B cell (primary cell): ENCODE data around the gene PPIL1. TPM values are rescaled to one million over a fixed set of nuclear protein-coding genes. Genes with fewer than 3 reads are reported as not detected.

Source experiments
- ATAC-seq: fragments of 200-7000 bp; cut with Tn5 transposase; one replicate; pipeline ENCODE4 v1.10.0; 2021; ENCODE audit warnings: low read depth, mild to moderate bottlenecking, moderate number of reproducible peaks, moderate library complexity
- CTCF ChIA-PET: fragments of 350-600 bp; sonication (Branson Sonifier 250); formaldehyde crosslinking; loops from one replicate; lab custom pipeline; 2021; ENCODE audit warnings: antibody characterized with exemption, inconsistent platforms; lab: Charles Lee
- POLR2A ChIA-PET: fragments of 350-600 bp; sonication (Branson Sonifier 250); formaldehyde crosslinking; loops from one replicate; lab custom pipeline; 2021; ENCODE audit warnings: antibody characterized with exemption; lab: Charles Lee
- DNase-seq: peaks from one replicate; pipeline ENCODE4 v3.0.0; 2013
- H2AFZ ChIP-seq: 2 replicates; pipeline ENCODE4 v1.6.1; 2012; ENCODE audit warnings: mild to moderate bottlenecking, low read depth, low read length; ENCODE audit not compliant: insufficient read depth, poor library complexity, severe bottlenecking
- H3K27ac ChIP-seq, 2 donors: 1 replicate in 1 of 2; 2 replicates in 1 of 2; pipeline ENCODE4 v1.5.1; 2012 to 2013; ENCODE audit warnings: low read length in 2 of 2, mild to moderate bottlenecking in 2 of 2, moderate library complexity in 1 of 2
- H3K27me3 ChIP-seq, 4 experiments: fragments of 200-600 bp in 1 of 4; sonication (generic) in 1 of 4; replicated peaks in 1 of 4; 1 replicate in 2 of 4; 2 replicates in 2 of 4; pipeline versions ENCODE4 v1.6.1 to v1.7.0; 2013 to 2016; ENCODE audit warnings: low read length in 3 of 4, mild to moderate bottlenecking in 2 of 4, mixed read lengths in 1 of 4, moderate library complexity in 1 of 4; ENCODE audit not compliant: insufficient read depth in 4 of 4, control insufficient read depth in 3 of 4; ENCODE audit errors: control extremely low read depth in 1 of 4
- H3K36me3 ChIP-seq, 2 experiments: replicated peaks in 1 of 2; 1 replicate in 1 of 2; 2 replicates in 1 of 2; pipeline versions ENCODE4 v1.6.1 to v1.7.1; 2013; ENCODE audit warnings: low read length in 1 of 2; ENCODE audit not compliant: insufficient read depth in 2 of 2, control insufficient read depth in 1 of 2; ENCODE audit errors: control extremely low read depth in 1 of 2, extremely low read depth in 1 of 2
- H3K4me1 ChIP-seq, 2 donors: fragments of 200-600 bp in 1 of 2; sonication (generic) in 1 of 2; 1 replicate in 1 of 2; 2 replicates in 1 of 2; pipeline versions ENCODE4 v1.5.1 to v1.6.1; 2013 to 2017; ENCODE audit warnings: low read length in 2 of 2; ENCODE audit not compliant: control insufficient read depth in 2 of 2, insufficient read depth in 2 of 2
- H3K4me2 ChIP-seq: replicated peaks from 2 replicates; pipeline ENCODE3; 2012; ENCODE audit warnings: mild to moderate bottlenecking, low read depth, low read length; ENCODE audit not compliant: poor library complexity, severe bottlenecking
- H3K4me3 ChIP-seq, 5 experiments: fragments of 200-600 bp in 1 of 5; sonication (generic) in 1 of 5; 1 replicate in 3 of 5; 2 replicates in 2 of 5; pipeline versions ENCODE4 v1.5.1 to v1.7.0; 2011 to 2016; ENCODE audit warnings: low read length in 4 of 5, mild to moderate bottlenecking in 4 of 5, low read depth in 2 of 5, control low read depth in 1 of 5, moderate library complexity in 1 of 5; ENCODE audit not compliant: insufficient read depth in 1 of 5; ENCODE audit errors: control extremely low read depth in 1 of 5, extremely low read depth in 1 of 5
- H3K79me2 ChIP-seq: fragments of 200-600 bp; sonication (generic); one replicate; pipeline ENCODE4 v1.6.0; 2016; ENCODE audit warnings: low read length; ENCODE audit not compliant: control insufficient read depth, insufficient read depth
- H3K9ac ChIP-seq: fragments of 200-600 bp; sonication (generic); 2 replicates; pipeline ENCODE4 v1.6.1; 2017; ENCODE audit warnings: mild to moderate bottlenecking, low read length, moderate library complexity
- H3K9me3 ChIP-seq, 3 donors: one replicate each; pipeline versions ENCODE4 v1.6.1 to v1.7.1; 2013; ENCODE audit warnings: low read length in 2 of 3; ENCODE audit not compliant: control insufficient read depth in 2 of 3, insufficient read depth in 1 of 3; ENCODE audit errors: control extremely low read depth in 1 of 3
- H4K20me1 ChIP-seq: 2 replicates; pipeline ENCODE4 v1.6.0; 2012; ENCODE audit warnings: mild to moderate bottlenecking, low read length; ENCODE audit not compliant: insufficient read depth, control insufficient read depth, poor library complexity, severe bottlenecking
- H3K27ac Mint-ChIP-seq: one replicate; pipeline ENCODE4 v1.8.0; 2021; ENCODE audit warnings: mixed read lengths
- H3K27me3 Mint-ChIP-seq: one replicate; pipeline ENCODE4 v1.8.0; 2021; ENCODE audit warnings: mixed read lengths
- H3K4me1 Mint-ChIP-seq: one replicate; pipeline ENCODE4 v1.8.0; 2021; ENCODE audit warnings: mixed read lengths
- H3K4me3 Mint-ChIP-seq: one replicate; pipeline ENCODE4 v1.8.0; 2021; ENCODE audit warnings: mixed read lengths
- H3K9me3 Mint-ChIP-seq: one replicate; pipeline ENCODE4 v1.8.0; 2022; ENCODE audit warnings: mixed read lengths; ENCODE audit not compliant: insufficient read depth
- EZH2 ChIP-seq: IDR thresholded peaks from 2 replicates; pipeline ENCODE4 v1.6.1; 2012; ENCODE audit warnings: borderline replicate concordance, low read depth, mild to moderate bottlenecking, moderate library complexity, low read length; ENCODE audit not compliant: insufficient read depth, poor library complexity, severe bottlenecking
- whole genome bisulfite sequencing: methylation state at CpG from one replicate; pipeline ENCODE4 v1.1.5; 2013; ENCODE audit warnings: missing lambda C conversion rate; ENCODE audit not compliant: insufficient coverage; 5-methylcytosine and 5-hydroxymethylcytosine counted together
- intact Hi-C: fragments of 100-400 bp; cut with micrococcal nuclease; formaldehyde crosslinking; loops from one replicate; pipeline ENCODE4 v1.10.0; 2022
- polyA plus RNA-seq: library from polyadenylated mRNA; depleted of rRNA; stranded (reverse); fragments of >200 nt; gene quantifications from 2 replicates; pipeline ENCODE4 v1.2.3, GENCODE V29; 2012
- total RNA-seq, 2 donors: library from RNA; stranded (reverse); fragments of 120-200 nt in 1 of 2; gene quantifications; 1 replicate in 1 of 2; 2 replicates in 1 of 2; pipeline versions ENCODE4 v1.2.3 to v1.2.4, GENCODE V29; 2013 to 2022
- TF ChIP-seq, protein P1 (sequence below): fragments of 200-600 bp; IDR thresholded peaks from one replicate; pipeline ENCODE4 v1.8.0; 2022; ENCODE audit warnings: antibody characterized with exemption, mild to moderate bottlenecking

The PPIL1 gene
- total and polyA plus RNA-seq, 2 donors (not counting 1 experiment from before 2014, with no cell fraction given), result 2.9 to 7.0 TPM

DNA sequence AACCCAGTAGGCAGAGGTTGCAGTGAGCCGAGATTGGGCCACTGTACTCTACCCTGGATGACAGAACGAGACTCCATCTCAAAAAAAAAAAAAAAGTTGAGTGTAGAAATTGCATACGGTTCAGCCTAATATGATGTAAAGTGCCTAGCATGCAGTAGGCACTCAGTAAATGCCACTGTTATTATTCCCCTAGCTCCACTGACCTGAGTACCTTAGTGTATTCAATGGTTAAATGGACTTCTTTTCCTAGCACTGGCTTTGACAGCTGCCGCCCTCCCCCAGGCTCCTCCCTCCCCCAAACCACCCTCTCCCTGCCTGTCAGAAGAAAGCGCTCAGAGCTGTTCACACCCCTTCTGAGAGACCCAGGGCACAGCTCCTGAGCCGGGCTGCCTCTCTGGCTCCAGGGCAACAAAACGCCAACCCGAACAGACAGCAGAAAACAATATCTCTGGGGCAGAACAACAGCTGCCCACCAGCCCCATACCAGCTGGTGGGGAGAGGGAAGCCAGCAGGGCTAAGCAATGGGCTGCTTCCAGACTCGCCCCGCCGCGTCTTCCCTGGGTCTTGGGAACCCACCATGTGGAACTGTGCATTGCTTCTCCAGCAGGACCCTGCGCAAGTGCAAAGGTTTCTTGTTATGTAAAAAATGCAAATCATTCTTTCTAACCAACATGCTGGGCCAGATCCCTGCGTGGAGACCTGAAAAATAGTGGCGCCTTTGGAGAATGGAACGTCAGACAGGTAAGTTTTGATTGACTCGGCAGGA, 39.8 kb downstream of the PPIL1 start:
- ATAC-seq (no peak), DNase-seq (no peak)
- TF ChIP-seq EZH2, result no peak
- TF ChIP-seq, protein P1, sequence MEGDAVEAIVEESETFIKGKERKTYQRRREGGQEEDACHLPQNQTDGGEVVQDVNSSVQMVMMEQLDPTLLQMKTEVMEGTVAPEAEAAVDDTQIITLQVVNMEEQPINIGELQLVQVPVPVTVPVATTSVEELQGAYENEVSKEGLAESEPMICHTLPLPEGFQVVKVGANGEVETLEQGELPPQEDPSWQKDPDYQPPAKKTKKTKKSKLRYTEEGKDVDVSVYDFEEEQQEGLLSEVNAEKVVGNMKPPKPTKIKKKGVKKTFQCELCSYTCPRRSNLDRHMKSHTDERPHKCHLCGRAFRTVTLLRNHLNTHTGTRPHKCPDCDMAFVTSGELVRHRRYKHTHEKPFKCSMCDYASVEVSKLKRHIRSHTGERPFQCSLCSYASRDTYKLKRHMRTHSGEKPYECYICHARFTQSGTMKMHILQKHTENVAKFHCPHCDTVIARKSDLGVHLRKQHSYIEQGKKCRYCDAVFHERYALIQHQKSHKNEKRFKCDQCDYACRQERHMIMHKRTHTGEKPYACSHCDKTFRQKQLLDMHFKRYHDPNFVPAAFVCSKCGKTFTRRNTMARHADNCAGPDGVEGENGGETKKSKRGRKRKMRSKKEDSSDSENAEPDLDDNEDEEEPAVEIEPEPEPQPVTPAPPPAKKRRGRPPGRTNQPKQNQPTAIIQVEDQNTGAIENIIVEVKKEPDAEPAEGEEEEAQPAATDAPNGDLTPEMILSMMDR, result no peak
- H3K4me1 ChIP-seq, result peaks cover 9 to 12% of the 10 kb centered on the region in 2 donors
- Mint-ChIP-seq H3K4me3 (no peak overlapping the region), H3K4me1 (peaks cover 5% of the 10 kb centered on the region), H3K27me3 (peaks cover 28% of the 10 kb centered on the region), H3K27ac (no peak overlapping the region), H3K9me3 (no peaks in the 10 kb centered on the region)
- no peaks in the 10 kb centered on the region for H3K36me3 ChIP-seq
- peaks cover 0 to 7% (median 0%) of the 10 kb centered on the region in 3 donors for H3K9me3 ChIP-seq
- no peak overlapping the region for H3K4me2 ChIP-seq
- CTCF ChIA-PET, result interaction anchor here (1.6 kb wide), 1 partner anchor 19 kb away, joined by 4 read pairs; no protein-coding TSS in a partner anchor
- 75% methylated on average over 11 of the region's 17 CpGs for WGBS
- H4K20me1 ChIP-seq, result no peaks in the 10 kb centered on the region
- H3K4me3 ChIP-seq, result no peak overlapping the region
- H3K9ac ChIP-seq, result no peak overlapping the region
- intact Hi-C loops, result no loop called here
- H3K79me2 ChIP-seq, result no peaks in the 10 kb centered on the region
- H3K27me3 ChIP-seq, result peaks cover 0 to 29% (median 15%) of the 10 kb centered on the region in 4 experiments
- POLR2A ChIA-PET, result no interaction called here
- no peak overlapping the region for H3K27ac ChIP-seq
- H2AFZ ChIP-seq, result no peak overlapping the region

DNA sequence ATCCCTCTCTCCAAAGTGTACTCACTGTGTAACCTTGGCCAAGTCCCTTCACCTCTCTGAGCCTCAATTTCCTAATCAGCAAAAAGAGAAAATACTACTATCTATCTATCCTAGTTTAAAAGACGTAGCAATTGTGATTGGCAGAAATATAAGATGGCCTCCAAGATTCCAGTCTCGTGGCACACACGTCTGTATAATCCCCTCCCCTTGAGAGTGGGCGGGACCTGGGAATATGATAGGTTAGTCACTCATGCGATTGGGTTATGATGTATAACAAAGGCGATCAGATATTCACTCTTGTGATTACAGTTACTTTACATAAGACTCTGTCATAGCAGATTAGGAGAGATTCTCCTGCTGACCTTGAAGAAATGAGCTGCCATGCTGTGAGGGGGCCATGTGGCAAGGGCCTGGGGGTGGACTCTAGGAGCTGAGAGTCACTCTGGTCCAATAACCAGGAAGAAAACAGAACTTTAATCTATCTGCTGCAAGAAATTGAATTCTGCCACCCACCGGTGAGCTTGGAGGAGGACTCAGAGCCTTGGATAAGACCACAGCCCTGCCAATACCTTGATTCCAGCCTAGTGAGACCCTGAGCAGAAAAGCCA, 41.3 kb downstream of the PPIL1 start:
- Histone ChIP-seq H3K9ac (no peak overlapping the region), H2AFZ (no peak overlapping the region), H4K20me1 (no peaks in the 10 kb centered on the region), H3K27me3 (peaks cover 0 to 20% (median 6%) of the 10 kb centered on the region in 4 experiments), H3K4me1 (peaks cover 0 to under 1% of the 10 kb centered on the region in 2 donors), H3K79me2 (no peaks in the 10 kb centered on the region), H3K27ac (no peak overlapping the region), H3K4me2 (no peak overlapping the region), H3K9me3 (peaks cover 0 to 7% (median 0%) of the 10 kb centered on the region in 3 donors), H3K4me3 (no peak overlapping the region), H3K36me3 (no peaks in the 10 kb centered on the region)
- WGBS, result 100% methylated on average over 1 of the region's 7 CpGs
- ChIA-PET CTCF (interaction anchor here (1.6 kb wide), 1 partner anchor 20 kb away, joined by 4 read pairs; no protein-coding TSS in a partner anchor), POLR2A (no interaction called here)
- TF ChIP-seq, protein P1, result no peak
- no peak for TF ChIP-seq EZH2
- intact Hi-C loops, result no loop called here
- Mint-ChIP-seq H3K4me1 (peaks cover under 1% of the 10 kb centered on the region), H3K9me3 (no peaks in the 10 kb centered on the region), H3K27me3 (peaks cover 20% of the 10 kb centered on the region), H3K4me3 (no peak overlapping the region), H3K27ac (no peak overlapping the region)
- no peak for ATAC-seq
- no peak for DNase-seq
